AG20443 (cell line): ENCODE data around the gene RNASE13.
"Not testable (repeated sequence)": the region's sequence is repeated elsewhere in the genome, so short reads cannot be mapped to it uniquely, and the experiment has no call there.

Experiments used
- DNase-seq: peaks from one replicate; pipeline ENCODE4 v3.0.0; 2012; ENCODE audit warnings: low spot score, mixed read lengths

RNASE13 gene

GRCh38 chr14:21022686-21023085 is 11.9 kb downstream of the RNASE13 start:
- DNase-seq: no peak

- no peak for DNase-seq
Measured at GRCh38 chr14:21020977-21021545, 13.5 kb downstream of the RNASE13 start.

GRCh38 chr14:21019366-21019765 is 15.2 kb downstream of the RNASE13 start:
- peak; percentile 43 for DNase-seq

GRCh38 chr14:21018781-21019180 is 15.8 kb downstream of the RNASE13 start:
- no peak for DNase-seq

GRCh38 chr14:21018286-21018685 is 16.3 kb downstream of the RNASE13 start:
- DNase-seq: no peak

GRCh38 chr14:21017528-21018245 is 16.9 kb downstream of the RNASE13 start:
- no peak for DNase-seq

GRCh38 chr14:21016413-21017190 is 18.0 kb downstream of the RNASE13 start:
- DNase-seq: no peak

GRCh38 chr14:21015312-21015711 is 19.3 kb downstream of the RNASE13 start:
- no peak for DNase-seq

- DNase-seq: peak; percentile 78
Measured at GRCh38 chr14:21014761-21015190, 19.8 kb downstream of the RNASE13 start.

- no peak for DNase-seq
Measured at GRCh38 chr14:21011136-21011535, 23.5 kb downstream of the RNASE13 start.

GRCh38 chr14:21009721-21010120 is 24.9 kb downstream of the RNASE13 start:
- not testable (repeated sequence) for DNase-seq

- DNase-seq: no peak
Measured at GRCh38 chr14:21003788-21004346, 30.7 kb downstream of the RNASE13 start.

- no peak for DNase-seq
Measured at GRCh38 chr14:21001218-21001617, 33.4 kb downstream of the RNASE13 start.

GRCh38 chr14:20999591-20999990 is 35.0 kb downstream of the RNASE13 start:
- DNase-seq: no peak

GRCh38 chr14:20998674-20999366 is 35.8 kb downstream of the RNASE13 start, which contains the start of gene SLC39A2:
SLC39A2 (plus strand) TSS chr14:20999293; CDS start chr14:20999447, 154 bp downstream.
- peak; percentile 89 for DNase-seq

GRCh38 chr14:20998139-20998538 is 36.5 kb downstream of the RNASE13 start:
- DNase-seq: no peak

- DNase-seq: no peak
Measured at GRCh38 chr14:20997564-20997963, 37.0 kb downstream of the RNASE13 start.

GRCh38 chr14:20997115-20997514 is 37.5 kb downstream of the RNASE13 start:
- DNase-seq: no peak

- no peak for DNase-seq
Measured at GRCh38 chr14:20996521-20996920, 38.1 kb downstream of the RNASE13 start.

- DNase-seq: peak; percentile 93
Measured at GRCh38 chr14:20989787-20990600, 44.6 kb downstream of the RNASE13 start, which contains the start of gene METTL17. METTL17 (plus strand) TSS chr14:20989980; CDS start chr14:20990003, 23 bp downstream.

- DNase-seq: no peak
Measured at GRCh38 chr14:20989471-20989786, 45.2 kb downstream of the RNASE13 start.
